ENCODE measurements around the gene CISTR.

- no peak for TF ChIP-seq POLR2A (IDR thresholded peaks at IDR 0.05)
- no peak for TF ChIP-seq CTCF (IDR thresholded peaks at IDR 0.05)
Observed at GRCh38 chr12:53737951-53738405, 13.8 kb downstream of the CISTR start.
